Type B pancreatic cell (in vitro differentiated cells): ENCODE results near the gene DLG1. TPM values are rescaled to one million over a fixed set of nuclear protein-coding genes. Genes with fewer than 3 reads are reported as not detected.

Experiments used
- DNase-seq: peaks from one replicate; pipeline ENCODE4 v3.0.0; 2021; ENCODE audit warnings: mixed read lengths; ENCODE audit not compliant: unreplicated experiment; ENCODE audit errors: extremely low spot score
- H3K27ac Mint-ChIP-seq: 2 replicates; pipeline ENCODE4 v1.8.0; 2021; ENCODE audit warnings: mild to moderate bottlenecking, mixed read lengths
- H3K27me3 Mint-ChIP-seq: 2 replicates; pipeline ENCODE4 v1.8.0; 2021; ENCODE audit warnings: mixed read lengths
- H3K36me3 Mint-ChIP-seq: 2 replicates; pipeline ENCODE4 v1.8.0; 2021; ENCODE audit warnings: mixed read lengths
- H3K4me1 Mint-ChIP-seq: one replicate; pipeline ENCODE4 v1.8.0; 2021; ENCODE audit warnings: mixed read lengths; ENCODE audit not compliant: unreplicated experiment
- H3K4me3 Mint-ChIP-seq: 2 replicates; pipeline ENCODE4 v1.8.0; 2021; ENCODE audit warnings: mild to moderate bottlenecking, mixed read lengths
- H3K9me3 Mint-ChIP-seq: 2 replicates; pipeline ENCODE4 v1.8.0; 2021; ENCODE audit warnings: mixed read lengths
- CTCF ChIP-seq: fragments of 200-600 bp; sonication (generic); conservative IDR thresholded peaks from 2 replicates; pipeline ENCODE4 v1.5.0; 2021; ENCODE audit warnings: antibody characterized with exemption, mild to moderate bottlenecking
- total RNA-seq: library from RNA; stranded (reverse); gene quantifications from 2 replicates; pipeline ENCODE4 v1.2.1, GENCODE V29; 2021; ENCODE audit warnings: low replicate concordance

Gene DLG1
- total RNA-seq, 1 donor from 2014 or later, result 95.9 TPM

GRCh38 chr3:197003461-197004385, 294.7 kb downstream of the DLG1 start:
- DNase-seq, result no peak
- peak overlapping the region; percentile 89 for H3K27ac Mint-ChIP-seq
- peaks cover 4% of the 10 kb centered on the region for H3K4me1 Mint-ChIP-seq
- no peaks in the 10 kb centered on the region for H3K9me3 Mint-ChIP-seq
- H3K4me3 Mint-ChIP-seq, result peak overlapping the region; percentile 90
- H3K36me3 Mint-ChIP-seq, result peaks cover 5% of the 10 kb centered on the region
- TF ChIP-seq CTCF, result no peak
- peaks cover 5% of the 10 kb centered on the region for H3K27me3 Mint-ChIP-seq

- peak; percentile 84 for TF ChIP-seq CTCF
- Mint-ChIP-seq H3K36me3 (peaks cover 5% of the 10 kb centered on the region), H3K27ac (peak overlapping the region; percentile 89), H3K4me3 (no peak overlapping the region), H3K27me3 (peaks cover 5% of the 10 kb centered on the region), H3K4me1 (peaks cover 4% of the 10 kb centered on the region), H3K9me3 (no peaks in the 10 kb centered on the region)
- DNase-seq, result peak; percentile 85
Measured at GRCh38 chr3:197002701-197003454, 295.5 kb downstream of the DLG1 start.

GRCh38 chr3:197001972-197002700, 296.3 kb downstream of the DLG1 start:
- Mint-ChIP-seq H3K4me3 (peak overlapping the region; percentile 86), H3K4me1 (peaks cover 4% of the 10 kb centered on the region), H3K9me3 (no peaks in the 10 kb centered on the region), H3K27me3 (peaks cover 5% of the 10 kb centered on the region), H3K27ac (peak overlapping the region; percentile 82), H3K36me3 (peaks cover 5% of the 10 kb centered on the region)
- TF ChIP-seq CTCF, result no peak
- no peak for DNase-seq

- TF ChIP-seq CTCF, result no peak
- H3K9me3 Mint-ChIP-seq, result no peaks in the 10 kb centered on the region
- H3K4me1 Mint-ChIP-seq, result peaks cover 4% of the 10 kb centered on the region
- peak overlapping the region; percentile 86 for H3K4me3 Mint-ChIP-seq
- DNase-seq, result no peak
- peaks cover 5% of the 10 kb centered on the region for H3K36me3 Mint-ChIP-seq
- H3K27me3 Mint-ChIP-seq, result peaks cover 5% of the 10 kb centered on the region
- peak overlapping the region; percentile 82 for H3K27ac Mint-ChIP-seq
Measured at GRCh38 chr3:197001106-197001971, 297.1 kb downstream of the DLG1 start.

GRCh38 chr3:197000211-197000610, 298.2 kb downstream of the DLG1 start:
- H3K9me3 Mint-ChIP-seq, result no peaks in the 10 kb centered on the region
- TF ChIP-seq CTCF, result no peak
- no peak overlapping the region for H3K27ac Mint-ChIP-seq
- peaks cover 2% of the 10 kb centered on the region for H3K36me3 Mint-ChIP-seq
- H3K27me3 Mint-ChIP-seq, result peaks cover 2% of the 10 kb centered on the region
- H3K4me1 Mint-ChIP-seq, result peaks cover 4% of the 10 kb centered on the region
- no peak for DNase-seq
- no peak overlapping the region for H3K4me3 Mint-ChIP-seq
